Gastrocnemius medialis (tissue), 4 donors: ENCODE data around the gene EIF5.

ENCODE experiments used
- POLR2A ChIP-seq, 2 donors: fragments of 450-650 bp; IDR thresholded peaks; one replicate each; pipeline ENCODE4 v1.6.1; 2017; ENCODE audit warnings: antibody characterized with exemption in 2 of 2, mild to moderate bottlenecking in 2 of 2, moderate library complexity in 2 of 2
- TF ChIP-seq, protein P1 (sequence below), 5 experiments: fragments of 450-650 bp in 3 of 5; fragments of 200-600 bp in 2 of 5; sonication (generic) in 2 of 5; IDR thresholded peaks in 4 of 5; conservative IDR thresholded peaks in 1 of 5; 1 replicate in 4 of 5; 2 replicates in 1 of 5; pipeline ENCODE4 v1.5.1; 2016 to 2019; ENCODE audit warnings: antibody characterized with exemption in 5 of 5, mild to moderate bottlenecking in 3 of 5, moderate library complexity in 3 of 5

GRCh38 chr14:103366741-103367140, 32.7 kb downstream of the EIF5 start:
- TF ChIP-seq, protein P1, sequence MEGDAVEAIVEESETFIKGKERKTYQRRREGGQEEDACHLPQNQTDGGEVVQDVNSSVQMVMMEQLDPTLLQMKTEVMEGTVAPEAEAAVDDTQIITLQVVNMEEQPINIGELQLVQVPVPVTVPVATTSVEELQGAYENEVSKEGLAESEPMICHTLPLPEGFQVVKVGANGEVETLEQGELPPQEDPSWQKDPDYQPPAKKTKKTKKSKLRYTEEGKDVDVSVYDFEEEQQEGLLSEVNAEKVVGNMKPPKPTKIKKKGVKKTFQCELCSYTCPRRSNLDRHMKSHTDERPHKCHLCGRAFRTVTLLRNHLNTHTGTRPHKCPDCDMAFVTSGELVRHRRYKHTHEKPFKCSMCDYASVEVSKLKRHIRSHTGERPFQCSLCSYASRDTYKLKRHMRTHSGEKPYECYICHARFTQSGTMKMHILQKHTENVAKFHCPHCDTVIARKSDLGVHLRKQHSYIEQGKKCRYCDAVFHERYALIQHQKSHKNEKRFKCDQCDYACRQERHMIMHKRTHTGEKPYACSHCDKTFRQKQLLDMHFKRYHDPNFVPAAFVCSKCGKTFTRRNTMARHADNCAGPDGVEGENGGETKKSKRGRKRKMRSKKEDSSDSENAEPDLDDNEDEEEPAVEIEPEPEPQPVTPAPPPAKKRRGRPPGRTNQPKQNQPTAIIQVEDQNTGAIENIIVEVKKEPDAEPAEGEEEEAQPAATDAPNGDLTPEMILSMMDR (IDR thresholded peaks at IDR 0.05 in 4 of 5, conservative IDR thresholded peaks at IDR 0.05 in 1 of 5), result no peak
- TF ChIP-seq POLR2A (IDR thresholded peaks at IDR 0.05), result no peak
